Activated CD4-positive, alpha-beta memory T cell treated with anti-CD3 and anti-CD28 coated beads for 36 hours (primary cell): ENCODE measurements around the gene ATPAF2. TPM values are rescaled to one million over a fixed set of nuclear protein-coding genes. Genes with fewer than 3 reads are reported as not detected.

Experiments used
- total RNA-seq, 2 experiments: library from RNA; stranded (reverse); gene quantifications; one replicate each; pipeline ENCODE4 v1.2.3, GENCODE V29; 2021

The ATPAF2 gene
- total RNA-seq, 2 experiments from 2014 or later: 27.5 to 30.0 TPM

Other genes with a start within 250 kb of the ATPAF2 start
- 100 to 1,000 TPM in 1 of 2 experiments, 10 to 100 TPM in 1; 93.7 to 106 TPM for gene SREBF1, start 202.2 kb downstream of the ATPAF2 start, total RNA-seq
- gene TOM1L2, start 66.8 kb downstream of the ATPAF2 start, total RNA-seq: 10 to 100 TPM; 11.1 to 12.7 TPM
- under 1 TPM; 0.34 to 0.52 TPM for gene DRC3, start 66.3 kb downstream of the ATPAF2 start, total RNA-seq
- 1 to 10 TPM; 6.1 to 6.2 TPM for gene GID4, start 240 bp upstream of the ATPAF2 start, total RNA-seq
- 10 to 100 TPM; 37.7 to 39.3 TPM for gene DRG2, start 48.8 kb upstream of the ATPAF2 start, total RNA-seq
- gene MYO15A, start 69.6 kb upstream of the ATPAF2 start, total RNA-seq: 1 to 10 TPM in 1 of 2 experiments, under 1 TPM in 1; 0.78 to 1.3 TPM
- gene ALKBH5, start 144.7 kb upstream of the ATPAF2 start, total RNA-seq: 100 to 1,000 TPM; 122 to 127 TPM
- gene LLGL1, start 186.5 kb upstream of the ATPAF2 start, total RNA-seq: 10 to 100 TPM; 27.3 to 27.5 TPM
- 100 to 1,000 TPM; 357 to 359 TPM for gene FLII, start 219.6 kb upstream of the ATPAF2 start, total RNA-seq
- 1 to 10 TPM; 6.5 to 6.8 TPM for gene MIEF2, start 221.5 kb upstream of the ATPAF2 start, total RNA-seq